Transverse colon (tissue), 4 donors: ENCODE measurements around the gene SPRR5. TPM values are rescaled to one million over a fixed set of nuclear protein-coding genes. Genes with fewer than 3 reads are reported as not detected.

Experiments
- DNase-seq: peaks from one replicate; pipeline ENCODE4 v3.0.0-alpha.2; 2019
- H3K27ac ChIP-seq, 4 donors: fragments of 200-600 bp; sonication (generic); 2 replicates each; pipeline ENCODE4 v1.5.1; 2016 to 2018; ENCODE audit warnings: inconsistent platforms in 4 of 4
- H3K27me3 ChIP-seq: fragments of 200-600 bp; sonication (generic); 2 replicates; pipeline ENCODE4 v1.5.1; 2017; ENCODE audit warnings: inconsistent platforms
- H3K36me3 ChIP-seq, 4 donors: fragments of 200-600 bp; sonication (generic); 2 replicates each; pipeline ENCODE4 v1.5.1; 2017 to 2019; ENCODE audit warnings: inconsistent platforms in 4 of 4
- H3K4me1 ChIP-seq, 4 donors: fragments of 200-600 bp; sonication (generic); 2 replicates each; pipeline ENCODE4 v1.5.1; 2017 to 2020; ENCODE audit warnings: inconsistent platforms in 4 of 4
- H3K4me3 ChIP-seq, 4 donors: fragments of 200-600 bp; sonication (generic); 1 replicate in 1 of 4; 2 replicates in 3 of 4; pipeline versions ENCODE4 v1.5.1 to v1.6.1; 2017 to 2019; ENCODE audit warnings: inconsistent platforms in 4 of 4
- H3K9me3 ChIP-seq, 2 donors: fragments of 200-600 bp; sonication (generic); 2 replicates each; pipeline ENCODE4 v1.5.1; 2017 to 2019; ENCODE audit warnings: inconsistent platforms in 2 of 2
- EP300 ChIP-seq: sonication (generic); formaldehyde crosslinking; IDR thresholded peaks from one replicate; pipeline ENCODE4 v1.6.1; 2017; ENCODE audit warnings: antibody characterized with exemption, low read depth
- POLR2A ChIP-seq: fragments of 450-650 bp; IDR thresholded peaks from one replicate; pipeline ENCODE4 v1.6.1; 2016; ENCODE audit warnings: antibody characterized with exemption, mild to moderate bottlenecking, moderate library complexity
- POLR2AphosphoS5 ChIP-seq, 3 donors: sonication (generic); formaldehyde crosslinking; IDR thresholded peaks; one replicate each; pipeline ENCODE4 v1.6.1; 2016; ENCODE audit warnings: antibody characterized with exemption in 3 of 3
- WGBS, 2 donors: methylation state at CpG; one replicate each; pipeline ENCODE4 v1.1.5; 2018; ENCODE audit warnings: low coverage in 1 of 2; 5-methylcytosine and 5-hydroxymethylcytosine counted together
- in situ Hi-C, 4 donors: fragments of 200-750 bp; cut with MboI; loops; one replicate each; pipeline versions ENCODE4 v1.15.0 to v1.15.1; 2017; ENCODE audit warnings: low sequenced_read_pairs in 3 of 4, low pct_ligation_motif_present in 1 of 4, low pct_unique_long_range_greater_than_20kb in 1 of 4
- intact Hi-C: fragments of 100-400 bp; cut with DNase I; formaldehyde crosslinking; loops from one replicate; pipeline ENCODE4 v1.15.1; 2023; ENCODE audit warnings: low total_unique reads
- total RNA-seq, 4 donors: library from RNA; depleted of rRNA; stranded (reverse); fragments of >200 nt; gene quantifications; one replicate each; pipeline ENCODE4 v1.1.0, GENCODE V29; 2016
- TF ChIP-seq, protein P1 (sequence below), 5 experiments: fragments of 200-600 bp in 3 of 5; fragments of 450-650 bp in 2 of 5; sonication (generic) in 3 of 5; IDR thresholded peaks; 1 replicate in 2 of 5; 2 replicates in 3 of 5; pipeline ENCODE4 v1.5.1; 2016 to 2017; ENCODE audit warnings: antibody characterized with exemption in 5 of 5, inconsistent platforms in 3 of 5, mild to moderate bottlenecking in 2 of 5, moderate library complexity in 1 of 5

SPRR5 gene
- total RNA-seq, 4 donors from 2014 or later: not detected

DNA sequence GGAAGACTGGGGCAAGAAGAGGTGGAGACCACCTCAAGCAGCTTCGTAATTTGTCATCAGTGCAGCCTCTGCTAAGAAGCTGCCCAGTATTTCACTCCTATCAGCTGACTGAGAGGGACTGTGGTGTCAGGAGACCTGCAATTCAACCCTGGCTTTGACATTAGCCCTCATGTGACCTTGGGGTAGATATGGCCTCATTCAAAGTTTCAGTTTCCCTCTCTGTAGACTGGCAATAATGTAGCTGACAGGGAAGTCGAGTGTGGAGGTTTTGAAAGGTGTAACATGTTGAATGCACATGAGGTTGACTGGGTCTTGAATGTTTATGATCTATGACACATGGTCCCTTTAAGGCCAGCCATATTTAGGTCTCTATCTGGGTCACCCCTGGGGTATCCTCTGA lies 21.2 kb downstream of the SPRR5 start:
- no peak for TF ChIP-seq POLR2A
- no peak for TF ChIP-seq POLR2AphosphoS5 (IDR thresholded peaks at IDR 0.05)
- TF ChIP-seq, protein P1, sequence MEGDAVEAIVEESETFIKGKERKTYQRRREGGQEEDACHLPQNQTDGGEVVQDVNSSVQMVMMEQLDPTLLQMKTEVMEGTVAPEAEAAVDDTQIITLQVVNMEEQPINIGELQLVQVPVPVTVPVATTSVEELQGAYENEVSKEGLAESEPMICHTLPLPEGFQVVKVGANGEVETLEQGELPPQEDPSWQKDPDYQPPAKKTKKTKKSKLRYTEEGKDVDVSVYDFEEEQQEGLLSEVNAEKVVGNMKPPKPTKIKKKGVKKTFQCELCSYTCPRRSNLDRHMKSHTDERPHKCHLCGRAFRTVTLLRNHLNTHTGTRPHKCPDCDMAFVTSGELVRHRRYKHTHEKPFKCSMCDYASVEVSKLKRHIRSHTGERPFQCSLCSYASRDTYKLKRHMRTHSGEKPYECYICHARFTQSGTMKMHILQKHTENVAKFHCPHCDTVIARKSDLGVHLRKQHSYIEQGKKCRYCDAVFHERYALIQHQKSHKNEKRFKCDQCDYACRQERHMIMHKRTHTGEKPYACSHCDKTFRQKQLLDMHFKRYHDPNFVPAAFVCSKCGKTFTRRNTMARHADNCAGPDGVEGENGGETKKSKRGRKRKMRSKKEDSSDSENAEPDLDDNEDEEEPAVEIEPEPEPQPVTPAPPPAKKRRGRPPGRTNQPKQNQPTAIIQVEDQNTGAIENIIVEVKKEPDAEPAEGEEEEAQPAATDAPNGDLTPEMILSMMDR (IDR thresholded peaks at IDR 0.05): no peak
- no peak for TF ChIP-seq EP300

DNA sequence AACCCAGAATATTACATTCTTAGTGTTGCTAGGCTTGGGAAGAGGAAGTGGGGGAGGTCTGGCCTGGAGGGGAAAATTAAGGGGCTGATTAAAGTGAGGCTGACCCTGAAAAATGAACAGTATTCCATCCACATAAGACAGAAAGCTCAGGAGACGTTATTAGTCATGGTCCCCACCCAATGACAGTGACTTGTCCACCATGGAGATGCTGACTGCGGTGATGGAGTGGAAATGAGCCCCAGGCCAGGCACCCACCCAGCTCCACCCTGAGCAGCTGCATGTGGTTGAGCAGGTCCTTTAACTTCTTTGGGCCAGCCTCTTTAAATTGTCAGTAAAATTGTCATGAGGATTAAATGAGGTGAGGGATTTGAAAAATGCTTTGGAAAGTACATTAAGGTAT lies 22.0 kb downstream of the SPRR5 start:
- in situ Hi-C loops (no loop called here), intact Hi-C loops (no loop called here)
- no peaks in the 10 kb centered on the region for H3K27me3 ChIP-seq
- no peak overlapping the region for H3K27ac ChIP-seq
- H3K9me3 ChIP-seq: no peaks in the 10 kb centered on the region
- no peak overlapping the region for H3K4me3 ChIP-seq
- no peak for TF ChIP-seq EP300
- no peak for TF ChIP-seq POLR2AphosphoS5 (IDR thresholded peaks at IDR 0.05)
- TF ChIP-seq POLR2A: no peak
- TF ChIP-seq, protein P1 (IDR thresholded peaks at IDR 0.05): no peak
- no peaks in the 10 kb centered on the region for H3K4me1 ChIP-seq
- H3K36me3 ChIP-seq: no peaks in the 10 kb centered on the region
- no peak for DNase-seq
- WGBS, 2 donors: 40 to 76% methylated on average over 1 to 2 of the region's 2 CpGs

More for the DNA sequence above, 21.2 kb downstream of the SPRR5 start:
- intact Hi-C loops: no loop called here
- no peaks in the 10 kb centered on the region for H3K27me3 ChIP-seq
- in situ Hi-C loops: no loop called here
- H3K36me3 ChIP-seq: no peaks in the 10 kb centered on the region
- no peak overlapping the region for H3K27ac ChIP-seq
- DNase-seq: no peak
- H3K4me1 ChIP-seq: no peaks in the 10 kb centered on the region
- no peaks in the 10 kb centered on the region for H3K9me3 ChIP-seq
- no peak overlapping the region for H3K4me3 ChIP-seq
- WGBS, 2 donors: 58 to 80% methylated on average over 1 to 2 of the region's 2 CpGs

DNA sequence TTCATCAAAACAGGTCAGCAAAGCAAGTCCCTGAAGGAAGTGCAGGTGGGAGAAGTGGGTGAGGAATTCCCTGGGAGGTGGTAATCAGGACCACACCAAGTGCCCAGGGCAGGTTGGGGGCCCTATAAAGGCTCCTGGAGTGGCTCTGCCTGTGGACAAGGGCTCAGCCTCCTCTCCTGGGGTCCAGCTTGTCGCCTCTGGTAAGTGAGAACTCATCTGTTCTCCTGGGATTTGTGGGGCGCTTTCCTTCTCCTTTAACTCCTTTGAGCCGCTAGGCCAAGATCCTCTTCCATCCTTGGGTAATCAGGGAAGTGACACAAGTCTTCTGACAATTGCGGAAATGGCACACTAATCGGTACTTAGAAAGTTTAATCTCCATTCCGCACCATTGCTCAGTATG lies 23.5 kb downstream of the SPRR5 start, which contains the start of gene SPRR4:
TSS of gene SPRR4 (plus strand) at position 154 of the 400 bp plus-strand sequence. CDS start 1,243 bp downstream, outside the sequence.
- WGBS, 2 donors: 87 to 88% methylated on average over 4 to 6 of the region's 6 CpGs
- intact Hi-C loops: no loop called here

DNA sequence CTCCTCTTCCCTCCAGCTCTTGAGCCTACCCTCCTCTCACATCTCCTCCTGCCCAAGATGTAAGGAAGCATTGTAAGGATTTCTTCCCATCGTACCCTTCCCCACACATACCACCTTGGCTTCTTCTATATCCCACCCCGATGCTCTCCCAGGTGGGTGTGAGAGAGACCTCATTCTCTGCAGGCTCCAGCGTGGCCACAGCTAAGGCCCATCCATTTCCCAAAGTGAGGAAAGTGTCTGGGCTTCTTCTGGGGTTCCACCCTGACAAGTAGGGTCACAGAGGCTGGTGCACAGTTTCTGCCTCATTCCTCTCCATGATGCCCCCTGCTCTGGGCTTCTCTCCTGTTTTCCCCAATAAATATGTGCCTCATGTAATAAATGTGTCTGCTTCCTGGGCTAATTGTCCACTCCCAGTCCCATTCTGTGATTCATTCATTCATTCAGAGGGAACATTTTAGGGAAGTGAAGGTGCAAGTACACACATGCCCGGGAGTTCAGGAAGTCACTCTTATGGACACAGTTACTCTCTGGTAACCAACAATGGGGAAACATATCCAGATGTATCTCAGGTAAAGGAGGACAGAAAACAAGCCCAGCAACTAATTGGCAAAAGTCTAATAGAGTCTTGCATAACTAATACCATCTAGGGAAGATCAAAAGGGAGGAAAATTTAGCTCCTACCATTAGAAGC lies 25.3 kb downstream of the SPRR5 start:
- Histone ChIP-seq H3K4me3 (no peak overlapping the region), H3K27me3 (no peaks in the 10 kb centered on the region), H3K4me1 (no peaks in the 10 kb centered on the region), H3K27ac (no peak overlapping the region), H3K36me3 (no peaks in the 10 kb centered on the region), H3K9me3 (no peaks in the 10 kb centered on the region)
- intact Hi-C loops (no loop called here), in situ Hi-C loops (no loop called here)
- no peak for DNase-seq
- 70 to 80% methylated on average over 1 to 4 of the region's 4 CpGs for WGBS, 2 donors
- TF ChIP-seq POLR2AphosphoS5 (IDR thresholded peaks at IDR 0.05) (no peak), POLR2A (no peak), EP300 (no peak)
- TF ChIP-seq, protein P1 (IDR thresholded peaks at IDR 0.05): no peak

More for the DNA sequence above, 23.5 kb downstream of the SPRR5 start, which contains the start of gene SPRR4:
- Histone ChIP-seq H3K36me3 (no peaks in the 10 kb centered on the region), H3K27ac (no peak within 1 kb of the TSS), H3K4me1 (no peaks in the 10 kb centered on the region), H3K27me3 (no peaks in the 10 kb centered on the region), H3K4me3 (no peak within 1 kb of the TSS), H3K9me3 (no peaks in the 10 kb centered on the region)
- no peak for DNase-seq
- in situ Hi-C loops: no loop called here
- TF ChIP-seq, protein P1 (IDR thresholded peaks at IDR 0.05): no peak
- no peak for TF ChIP-seq POLR2AphosphoS5 (IDR thresholded peaks at IDR 0.05)
- TF ChIP-seq EP300: no peak
- no peak for TF ChIP-seq POLR2A
